ENCODE data around the gene SUSD6. TPM values are rescaled to one million over a fixed set of nuclear protein-coding genes. Genes with fewer than 3 reads are reported as not detected.

Gene SUSD6
- total RNA-seq, 1 experiment from 2014 or later: 3.7 TPM

- Histone ChIP-seq H2BK120ac (ENCODE audit: low read depth, low read length, poor library complexity, severe bottlenecking) (no peak overlapping the region), H3K4me1 (ENCODE audit: insufficient read depth, low read length) (0 out of 2 replicates have a peak, but pooled peaks cover 2% of the 10 kb centered on the region), H4K5ac (ENCODE audit: insufficient read length, low read depth, low read length) (no peak overlapping the region), H2AK5ac (ENCODE audit: insufficient read length, low read length) (no peak overlapping the region), H3K27ac (ENCODE audit: insufficient read length, low read depth, low read length) (no peak overlapping the region), H3K79me2 (ENCODE audit: insufficient read depth, low read length) (0 out of 2 replicates have a peak, but pooled peaks cover 2% of the 10 kb centered on the region), H4K8ac (replicated peaks; ENCODE audit: insufficient read length, low read depth, low read length) (no peak overlapping the region), H2AFZ (ENCODE audit: low read length) (no peak overlapping the region), H3K9ac (ENCODE audit: extremely low read depth, insufficient read length, low read length) (no peak overlapping the region), H2BK20ac (ENCODE audit: low read depth, low read length, poor library complexity, severe bottlenecking) (no peak overlapping the region), H3K27me3 (ENCODE audit: insufficient read depth, low read length) (no peaks in the 10 kb centered on the region), H3K14ac (ENCODE audit: insufficient read depth, low read length) (no peak overlapping the region), H4K20me1 (ENCODE audit: control insufficient read depth, insufficient read depth, insufficient read length) (no peaks in the 10 kb centered on the region), H4K91ac (ENCODE audit: insufficient read length, low read depth, low read length) (no peak overlapping the region), H3K79me1 (ENCODE audit: insufficient read depth, low read depth, low read length, poor library complexity, severe bottlenecking) (no peaks in the 10 kb centered on the region), H3K23me2 (ENCODE audit: insufficient read length, low read depth, low read length, poor library complexity, severe bottlenecking) (no peaks in the 10 kb centered on the region), H2BK15ac (ENCODE audit: low read depth, low read length) (no peak overlapping the region), H3K23ac (ENCODE audit: insufficient read length, low read depth, low read length) (no peak overlapping the region), H3K4me2 (ENCODE audit: insufficient read depth, insufficient read length, low read length) (no peak overlapping the region), H2BK5ac (ENCODE audit: insufficient read length, low read length) (no peak overlapping the region), H3K18ac (ENCODE audit: insufficient read length, low read depth, low read length) (no peak overlapping the region), H3K9me3 (ENCODE audit: control insufficient read depth, low read depth, low read length) (no peaks in the 10 kb centered on the region), H3K4ac (ENCODE audit: low read depth, low read length) (no peak overlapping the region), H2BK12ac (ENCODE audit: insufficient read length, low read depth, low read length) (no peak overlapping the region), H3T11ph (ENCODE audit: low read length) (no peak overlapping the region), H3K56ac (ENCODE audit: insufficient read length, low read depth, low read length) (no peak overlapping the region)
- Mint-ChIP-seq H3K4me1 (peaks cover 22 to 26% of the 10 kb centered on the region in 2 experiments), H3K36me3 (ENCODE audit: insufficient read depth in 1 of 3, low read depth in 3 of 3) (no peaks in the 10 kb centered on the region), H3K9me3 (no peaks in the 10 kb centered on the region), H3K4me3 (no peak overlapping the region), H3K27me3 (ENCODE audit: low read depth) (no peaks in the 10 kb centered on the region), H3K27ac (no peak overlapping the region; a peak in 1 of 7 replicates)
- no CpG with 5 or more reads among the region's 1 CpG for WGBS (ENCODE audit: extremely low coverage, insufficient read length, low lambda C conversion rate)
- TF ChIP-seq CTCF (conservative IDR thresholded peaks at IDR 0.05): no peak
- DNase-seq: no peak
Measured at GRCh38 chr14:69688299-69688649, 76.9 kb downstream of the SUSD6 start.
